ENCODE measurements around the gene ICE2.

Gene ICE2

DNA sequence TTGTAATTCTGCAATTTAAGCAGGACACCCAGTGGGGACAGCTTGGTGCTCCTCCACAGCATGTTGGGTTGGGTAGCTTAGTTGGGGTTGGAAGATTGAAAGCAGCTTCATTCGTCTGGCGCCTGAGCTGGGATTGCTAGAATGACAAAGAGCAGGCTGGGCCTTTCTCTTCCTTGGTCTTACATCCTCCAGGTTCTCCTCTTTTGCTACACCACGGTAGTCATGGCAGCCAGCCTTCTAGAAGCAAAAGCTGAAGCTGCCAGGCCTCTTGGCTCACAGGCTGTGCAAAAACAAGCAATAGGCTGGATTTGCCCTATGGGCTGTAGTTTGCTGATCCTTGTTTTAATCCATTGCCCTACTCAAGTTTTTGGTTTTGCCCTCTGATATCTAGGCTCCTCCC lies 78.0 kb downstream of the ICE2 start:
- H3K36me3 ChIP-seq = no peaks in the 10 kb centered on the region
- H3K4me3 ChIP-seq = no peak overlapping the region
- H3K4me2 ChIP-seq = no peak overlapping the region
- no peaks in the 10 kb centered on the region for H3K27me3 ChIP-seq
- H3K4me1 ChIP-seq = peaks cover 26% of the 10 kb centered on the region
- TF ChIP-seq Cebpa-rat (IDR thresholded peaks at IDR 0.05) = no peak
- H3K27ac ChIP-seq = no peak overlapping the region
- no peaks in the 10 kb centered on the region for H3K9me3 ChIP-seq
- H4K20me1 ChIP-seq = no peaks in the 10 kb centered on the region
- H3K9ac ChIP-seq = no peak overlapping the region

DNA sequence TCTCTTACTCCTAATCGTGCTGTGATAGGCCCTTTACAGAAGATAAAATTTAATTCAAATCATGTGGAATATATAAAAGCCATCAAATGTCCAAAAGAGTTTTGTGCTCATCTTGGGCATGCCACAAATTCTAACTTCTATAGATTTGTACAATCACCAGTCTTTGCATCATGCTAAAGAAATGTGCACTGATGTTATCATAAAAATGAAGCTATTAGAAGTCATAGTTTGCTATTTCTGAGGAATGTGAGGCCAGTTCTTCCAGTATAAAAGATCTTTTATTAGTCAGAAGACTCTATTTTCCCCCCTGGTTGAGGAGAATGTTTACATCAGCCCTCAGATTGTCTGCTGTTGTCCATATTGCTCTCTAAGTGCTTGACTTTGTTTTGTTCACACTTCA lies 79.0 kb downstream of the ICE2 start:
- no peak for TF ChIP-seq Cebpa-rat (IDR thresholded peaks at IDR 0.05)
- no peak overlapping the region for H3K4me2 ChIP-seq
- H3K4me1 ChIP-seq = peaks cover 26% of the 10 kb centered on the region
- 0 out of 2 replicates have a peak, but pooled peaks cover 3% of the 10 kb centered on the region for H3K36me3 ChIP-seq
- no peak overlapping the region for H3K4me3 ChIP-seq
- H3K27me3 ChIP-seq = no peaks in the 10 kb centered on the region
- H3K27ac ChIP-seq = no peak overlapping the region
- H3K9ac ChIP-seq = no peak overlapping the region
- H3K9me3 ChIP-seq = no peaks in the 10 kb centered on the region
- H4K20me1 ChIP-seq = no peaks in the 10 kb centered on the region

DNA sequence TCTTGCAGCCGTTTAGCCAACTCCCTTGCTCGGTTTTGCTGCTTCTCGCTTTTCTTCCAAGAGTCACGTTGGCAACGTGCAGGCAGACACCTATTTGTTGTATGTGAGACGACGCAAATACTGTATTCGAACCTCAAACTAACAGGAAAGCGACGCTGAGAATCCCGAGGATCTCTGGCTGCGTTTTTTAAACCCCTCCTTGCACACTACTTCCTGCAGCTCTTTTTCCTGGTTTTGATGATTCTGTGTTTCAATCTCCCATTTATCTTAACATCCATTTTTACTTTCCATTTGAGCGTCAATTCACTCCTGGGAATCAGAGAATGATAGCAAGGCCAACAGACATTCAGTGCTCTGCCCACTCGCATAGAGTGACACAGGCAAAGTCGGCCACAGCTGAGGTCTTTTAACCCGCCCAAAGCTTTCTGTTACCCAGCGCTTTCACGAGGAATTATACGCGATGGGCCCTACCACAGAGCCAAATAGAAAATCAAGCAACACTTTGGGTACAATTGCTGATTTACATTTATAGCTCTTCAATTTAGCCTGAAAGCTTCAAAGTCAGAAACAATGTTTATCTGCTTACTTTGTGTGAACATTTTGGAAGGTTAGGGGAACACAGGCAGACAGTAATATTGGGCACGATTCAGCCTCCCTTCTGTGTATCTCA lies 79.6 kb downstream of the ICE2 start:
- Histone ChIP-seq H3K4me1 (peaks cover 26% of the 10 kb centered on the region), H3K4me2 (peak overlapping the region; percentile 94), H3K9me3 (no peaks in the 10 kb centered on the region), H3K4me3 (no peak overlapping the region), H3K36me3 (0 out of 2 replicates have a peak, but pooled peaks cover 3% of the 10 kb centered on the region), H3K27me3 (no peaks in the 10 kb centered on the region), H3K27ac (no peak overlapping the region), H3K9ac (no peak overlapping the region), H4K20me1 (no peaks in the 10 kb centered on the region)
- no peak for TF ChIP-seq Cebpa-rat (IDR thresholded peaks at IDR 0.05)

DNA sequence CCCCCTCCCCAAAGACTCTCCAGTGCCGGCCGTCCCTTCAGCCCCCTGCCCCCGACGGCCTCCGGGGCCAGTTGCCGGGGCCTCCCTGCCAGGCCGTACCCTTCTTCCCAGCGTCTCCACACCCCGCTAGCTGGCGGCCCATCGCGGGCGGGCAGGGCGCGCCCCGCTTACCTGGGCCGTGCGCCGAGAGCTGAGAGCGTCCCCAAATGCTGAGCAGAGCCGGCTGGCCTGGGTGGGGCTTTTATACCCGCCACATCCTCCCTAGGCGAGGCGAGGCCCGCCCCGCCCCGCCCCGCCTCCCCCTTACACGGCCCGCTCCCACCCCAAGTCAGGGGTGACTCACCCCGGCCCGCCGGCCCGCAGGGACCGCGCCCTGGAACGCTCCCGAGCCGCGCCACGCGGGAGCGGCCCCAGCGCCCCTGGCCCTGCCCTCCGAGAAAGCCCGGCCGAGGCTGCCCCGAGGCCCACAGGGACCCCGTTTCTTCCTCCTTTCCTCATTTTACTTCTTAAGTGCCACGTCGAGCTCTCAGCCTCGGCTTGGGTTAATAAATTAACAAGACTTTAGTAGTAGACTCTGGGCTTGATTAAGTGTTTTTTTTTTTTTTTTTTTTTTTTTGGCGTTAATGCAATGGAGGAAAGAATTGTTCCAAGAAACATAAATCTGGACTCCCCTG lies 81.0 kb downstream of the ICE2 start, which contains the start of gene ANXA2:
TSS of gene ANXA2 (minus strand) at position 215 of the 674 bp plus-strand sequence. CDS start 11,911 bp downstream, outside the sequence.
- H3K4me2 ChIP-seq = peak within 1 kb of the TSS; percentile 94
- peak within 1 kb of the TSS; percentile 73 for H3K27ac ChIP-seq
- peaks cover 26% of the 10 kb centered on the region for H3K4me1 ChIP-seq
- no peak for TF ChIP-seq Cebpa-rat (IDR thresholded peaks at IDR 0.05)
- no peaks in the 10 kb centered on the region for H4K20me1 ChIP-seq
- H3K27me3 ChIP-seq = no peaks in the 10 kb centered on the region
- peak within 1 kb of the TSS; percentile 81 for H3K9ac ChIP-seq
- H3K9me3 ChIP-seq = no peaks in the 10 kb centered on the region
- H3K36me3 ChIP-seq = 0 out of 2 replicates have a peak, but pooled peaks cover 8% of the 10 kb centered on the region
- H3K4me3 ChIP-seq = peak within 1 kb of the TSS; percentile 82

DNA sequence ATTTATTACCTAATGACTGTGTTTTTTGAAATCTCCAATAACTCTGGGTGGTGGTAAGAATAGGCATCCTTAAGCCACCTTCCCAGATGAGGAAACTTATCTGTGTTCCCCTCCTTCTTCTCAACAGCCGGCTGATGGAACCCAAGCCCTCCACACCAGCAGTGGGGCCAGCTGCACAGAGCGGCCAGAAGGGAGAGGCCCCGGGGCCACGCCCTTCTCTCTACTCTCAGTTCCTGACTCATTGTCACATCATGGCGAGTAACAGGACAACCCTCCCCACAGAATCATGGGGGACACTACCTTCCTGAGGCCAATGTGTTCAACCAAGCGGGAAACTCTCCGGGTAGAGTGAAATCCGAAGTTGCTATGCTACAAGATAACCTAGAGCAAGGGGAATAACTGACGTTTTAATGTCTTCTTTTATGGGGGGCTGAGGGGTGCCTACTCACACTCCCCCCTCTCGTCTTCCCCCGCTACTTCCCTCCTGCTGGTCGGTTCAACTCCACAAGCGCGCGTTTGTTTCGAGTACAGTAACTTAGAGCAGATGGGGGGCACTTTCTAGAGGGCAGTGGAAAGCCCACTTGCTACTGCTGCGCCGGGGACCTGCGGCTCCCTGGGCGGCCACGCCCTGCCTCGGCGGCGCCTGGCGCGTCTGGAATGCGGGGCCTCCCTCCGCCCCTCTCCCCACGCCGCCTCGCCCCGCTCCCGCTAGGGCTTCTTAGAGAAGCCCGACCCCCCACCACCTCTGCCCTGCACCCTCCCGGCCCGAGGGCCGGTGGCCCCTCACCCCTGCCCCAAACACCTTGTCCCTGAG lies 81.8 kb downstream of the ICE2 start:
- 0 out of 2 replicates have a peak, but pooled peaks cover 11% of the 10 kb centered on the region for H3K36me3 ChIP-seq
- H3K27me3 ChIP-seq = no peaks in the 10 kb centered on the region
- no peaks in the 10 kb centered on the region for H4K20me1 ChIP-seq
- peak overlapping the region; percentile 73 for H3K27ac ChIP-seq
- H3K4me3 ChIP-seq = peak overlapping the region; percentile 82
- peaks cover 26% of the 10 kb centered on the region for H3K4me1 ChIP-seq
- no peak for TF ChIP-seq Cebpa-rat (IDR thresholded peaks at IDR 0.05)
- no peaks in the 10 kb centered on the region for H3K9me3 ChIP-seq
- peak overlapping the region; percentile 81 for H3K9ac ChIP-seq
- H3K4me2 ChIP-seq = peak overlapping the region; percentile 94

DNA sequence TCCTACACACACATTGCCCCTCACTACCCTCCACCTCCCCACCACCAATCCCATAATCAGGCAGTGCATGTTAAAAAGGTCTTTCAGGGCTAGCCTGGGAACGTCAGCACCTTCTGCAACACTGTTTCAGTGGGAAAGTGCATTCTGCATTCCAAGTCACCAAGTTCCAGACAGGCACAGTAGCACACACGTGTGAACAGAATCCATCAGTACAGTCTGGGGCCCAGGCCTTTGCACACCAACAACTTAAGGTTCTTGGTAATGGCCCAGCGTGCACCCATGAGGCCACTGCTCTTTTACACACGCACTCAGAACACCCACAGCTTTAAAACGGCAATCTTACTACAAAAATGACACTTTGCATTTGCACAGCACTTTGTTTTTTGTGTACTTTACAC lies 82.4 kb downstream of the ICE2 start:
- peak overlapping the region; percentile 94 for H3K4me2 ChIP-seq
- 0 out of 2 replicates have a peak, but pooled peaks cover 11% of the 10 kb centered on the region for H3K36me3 ChIP-seq
- H4K20me1 ChIP-seq = no peaks in the 10 kb centered on the region
- peak overlapping the region; percentile 81; the same call in 1 of the 2 replicates for H3K9ac ChIP-seq
- H3K27me3 ChIP-seq = no peaks in the 10 kb centered on the region
- TF ChIP-seq Cebpa-rat (IDR thresholded peaks at IDR 0.05) = no peak
- H3K9me3 ChIP-seq = no peaks in the 10 kb centered on the region
- H3K27ac ChIP-seq = no peak overlapping the region
- peak overlapping the region; percentile 82 for H3K4me3 ChIP-seq
- peaks cover 26% of the 10 kb centered on the region for H3K4me1 ChIP-seq

DNA sequence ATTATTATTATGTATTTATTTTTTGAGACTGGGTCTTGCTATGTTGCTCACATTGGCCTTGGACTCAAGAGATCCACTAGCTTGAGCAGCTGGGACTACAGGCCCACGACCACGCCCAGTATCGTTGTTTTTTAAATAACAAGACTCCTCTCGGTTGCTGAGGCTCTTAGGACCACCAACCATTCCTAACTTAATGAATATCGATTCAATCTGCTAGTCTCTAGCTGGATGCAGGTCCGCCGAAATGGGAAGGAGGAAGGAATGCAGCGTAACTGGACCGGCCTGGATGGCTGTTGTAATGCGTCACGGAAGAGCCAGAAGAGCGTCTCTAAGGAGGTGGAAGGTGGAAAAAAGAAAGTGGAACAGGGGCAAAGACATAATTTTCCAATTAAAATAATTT lies 82.8 kb downstream of the ICE2 start:
- H3K4me2 ChIP-seq = peak overlapping the region; percentile 94; the same call in 1 of the 2 replicates
- H3K36me3 ChIP-seq = 0 out of 2 replicates have a peak, but pooled peaks cover 11% of the 10 kb centered on the region
- no peaks in the 10 kb centered on the region for H3K9me3 ChIP-seq
- no peaks in the 10 kb centered on the region for H3K27me3 ChIP-seq
- no peak overlapping the region for H3K9ac ChIP-seq
- H4K20me1 ChIP-seq = no peaks in the 10 kb centered on the region
- H3K27ac ChIP-seq = no peak overlapping the region
- no peak for TF ChIP-seq Cebpa-rat (IDR thresholded peaks at IDR 0.05)
- H3K4me1 ChIP-seq = peaks cover 26% of the 10 kb centered on the region
- H3K4me3 ChIP-seq = no peak overlapping the region

DNA sequence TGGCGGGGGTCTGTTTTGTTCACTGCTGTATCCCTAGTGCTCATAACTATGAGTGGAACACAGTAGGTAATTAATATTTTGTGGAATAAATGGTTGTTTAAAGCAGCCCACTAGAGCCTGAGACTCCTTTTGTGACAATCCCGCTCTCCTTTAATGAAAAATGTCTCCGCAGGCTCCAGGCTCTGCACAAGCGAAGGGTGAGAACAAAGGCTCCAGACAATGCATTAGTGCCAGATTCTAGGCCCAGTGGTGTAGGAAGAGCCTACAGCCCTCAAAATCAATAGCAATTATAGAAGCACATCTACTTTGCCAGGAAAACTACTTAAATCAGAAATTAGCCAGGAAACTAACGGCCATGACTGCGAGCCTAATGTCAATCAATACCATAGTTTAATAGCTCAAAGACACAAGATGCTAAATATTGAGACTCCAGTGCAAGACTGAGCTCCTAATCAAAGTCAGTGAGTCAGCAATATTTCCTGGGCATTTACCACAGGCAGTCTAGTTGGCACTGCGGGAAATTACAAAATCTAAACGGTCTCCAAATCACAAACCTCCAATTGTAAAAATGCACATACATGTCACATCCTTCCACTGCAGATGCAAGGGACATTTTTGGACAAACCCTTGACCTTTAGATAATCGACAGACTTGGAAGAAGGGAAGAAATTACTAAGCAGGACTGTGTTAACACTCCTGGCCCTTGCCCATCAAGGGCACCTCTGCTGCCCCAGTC lies 83.5 kb downstream of the ICE2 start:
- no peak overlapping the region for H3K4me2 ChIP-seq
- 0 out of 2 replicates have a peak, but pooled peaks cover 11% of the 10 kb centered on the region for H3K36me3 ChIP-seq
- H3K9ac ChIP-seq = no peak overlapping the region
- H3K27me3 ChIP-seq = no peaks in the 10 kb centered on the region
- no peak overlapping the region for H3K4me3 ChIP-seq
- H3K4me1 ChIP-seq = peaks cover 26% of the 10 kb centered on the region
- TF ChIP-seq Cebpa-rat (IDR thresholded peaks at IDR 0.05) = no peak
- no peaks in the 10 kb centered on the region for H3K9me3 ChIP-seq
- no peaks in the 10 kb centered on the region for H4K20me1 ChIP-seq
- H3K27ac ChIP-seq = no peak overlapping the region

DNA sequence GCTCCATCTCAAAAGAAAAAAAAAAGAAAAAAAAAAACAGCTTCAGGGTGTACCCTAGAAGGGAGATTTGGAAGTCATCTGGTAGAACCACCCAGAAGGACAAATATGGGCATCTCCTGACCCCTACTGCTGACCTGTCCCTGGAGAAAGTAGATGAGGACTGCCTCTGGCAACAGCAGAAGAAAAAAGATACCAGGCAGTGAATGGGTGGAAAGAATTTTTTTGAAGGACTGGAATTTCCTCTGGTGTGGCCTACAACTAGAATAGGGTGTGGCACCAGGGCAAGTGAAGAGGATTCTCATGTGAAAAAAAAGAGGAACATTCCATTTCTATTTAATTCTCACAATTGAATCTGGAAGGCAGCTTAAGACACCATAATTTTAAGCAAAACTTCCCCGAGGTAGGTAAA lies 84.2 kb downstream of the ICE2 start:
- Histone ChIP-seq H4K20me1 (no peaks in the 10 kb centered on the region), H3K9me3 (no peaks in the 10 kb centered on the region), H3K9ac (no peak overlapping the region), H3K36me3 (0 out of 2 replicates have a peak, but pooled peaks cover 11% of the 10 kb centered on the region), H3K4me3 (no peak overlapping the region), H3K4me1 (peaks cover 27% of the 10 kb centered on the region), H3K4me2 (no peak overlapping the region), H3K27me3 (no peaks in the 10 kb centered on the region), H3K27ac (no peak overlapping the region)
- TF ChIP-seq Cebpa-rat (IDR thresholded peaks at IDR 0.05) = no peak

Measured in BLaER1 (cell line).